SU-DHL-6 (cell line): Measurements from ENCODE around the gene HIPK3.

Source experiments
- H2AFZ ChIP-seq: fragments of 200-600 bp; sonication (generic); 2 replicates; pipeline ENCODE4 v1.6.1; 2014; ENCODE audit warnings: low read depth, mild to moderate bottlenecking, moderate library complexity, mixed read lengths, antibody characterized with exemption, low read length; ENCODE audit not compliant: severe bottlenecking
- H3F3A ChIP-seq: fragments of 200-600 bp; shearing (Covaris generic); 2 replicates; pipeline ENCODE4 v1.6.0; 2016; ENCODE audit warnings: antibody characterized with exemption, mild to moderate bottlenecking; ENCODE audit not compliant: insufficient read depth
- H3K27ac ChIP-seq: fragments of 200-600 bp; sonication (generic); 2 replicates; pipeline ENCODE4 v1.5.1; 2016; ENCODE audit warnings: low read depth, mild to moderate bottlenecking, low read length, moderate library complexity, mixed read lengths
- H3K27me3 ChIP-seq: fragments of 200-600 bp; sonication (generic), shearing (Covaris generic); 2 replicates; pipeline ENCODE4 v1.6.0; 2014; ENCODE audit warnings: mild to moderate bottlenecking, low read length
- H3K36me3 ChIP-seq: fragments of 200-600 bp; sonication (generic); 2 replicates; pipeline ENCODE4 v1.6.1; 2014; ENCODE audit warnings: mild to moderate bottlenecking, low read length, mixed read lengths
- H3K4me2 ChIP-seq: fragments of 300-600, 200-600 bp; shearing (Covaris generic), sonication (generic); 2 replicates; pipeline ENCODE4 v1.6.0; 2014; ENCODE audit warnings: low read length, low read depth, mild to moderate bottlenecking; ENCODE audit not compliant: poor library complexity, severe bottlenecking
- H3K4me3 ChIP-seq: fragments of 200-600 bp; sonication (generic); 2 replicates; pipeline ENCODE4 v1.5.1; 2014; ENCODE audit warnings: antibody characterized with exemption, low read length, mild to moderate bottlenecking, mixed read lengths; ENCODE audit not compliant: insufficient read depth, poor library complexity, severe bottlenecking
- H3K79me2 ChIP-seq: fragments of 200-600 bp; sonication (generic); 2 replicates; pipeline ENCODE4 v1.6.1; 2014; ENCODE audit warnings: mild to moderate bottlenecking, low read length, moderate library complexity; ENCODE audit not compliant: insufficient read depth
- H3K9ac ChIP-seq: fragments of 200-600 bp; sonication (generic); 2 replicates; pipeline ENCODE4 v1.7.0; 2014; ENCODE audit warnings: mild to moderate bottlenecking, low read length
- H3K9me2 ChIP-seq: fragments of 200-600 bp; sonication (generic); replicated peaks from 2 replicates; pipeline ENCODE4 v1.6.1; 2014; ENCODE audit warnings: low read length; ENCODE audit not compliant: insufficient read depth
- H3K9me3 ChIP-seq: fragments of 200-600 bp; sonication (generic); 2 replicates; pipeline ENCODE4 v1.6.1; 2014; ENCODE audit warnings: low read length, mixed read lengths; ENCODE audit not compliant: insufficient read depth
- H4K20me1 ChIP-seq: fragments of 200-600 bp; sonication (generic); 2 replicates; pipeline ENCODE4 v1.6.1; 2014; ENCODE audit warnings: low read depth, mild to moderate bottlenecking, antibody characterized with exemption, low read length, moderate library complexity, mixed read lengths
- CTCF ChIP-seq: fragments of 200-600 bp; sonication (generic); IDR thresholded peaks from one replicate; pipeline ENCODE4 v1.5.1; 2017; ENCODE audit warnings: antibody characterized with exemption, mild to moderate bottlenecking, low read length, moderate library complexity; ENCODE audit not compliant: insufficient read depth, poor library complexity, severe bottlenecking
- EZH2phosphoT487 ChIP-seq: fragments of 200-600 bp; sonication (generic), shearing (Covaris generic); conservative IDR thresholded peaks from 2 replicates; pipeline ENCODE4 v1.6.1; 2018; ENCODE audit warnings: mild to moderate bottlenecking, antibody characterized with exemption, low read length, moderate library complexity, mixed read lengths

HIPK3 gene

DNA sequence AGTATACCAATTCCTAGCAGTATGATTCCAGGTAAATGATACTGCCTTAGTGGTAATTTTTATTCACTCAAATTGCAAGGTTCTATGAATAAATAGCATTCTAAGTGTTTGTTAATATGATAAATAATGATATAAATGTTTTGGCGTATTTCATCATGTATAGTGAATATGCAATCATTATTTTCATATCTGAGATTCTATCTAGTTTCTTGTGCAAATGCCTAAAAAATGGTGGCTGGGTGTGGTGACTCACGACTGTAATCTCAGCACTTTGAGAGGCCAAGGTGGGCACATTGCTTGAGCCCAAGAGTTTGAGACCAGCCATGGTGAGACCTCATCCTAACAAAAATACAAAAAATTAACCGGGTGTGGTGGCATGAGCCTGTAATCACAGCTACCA is 13.9 kb downstream of the HIPK3 start:
- H4K20me1 ChIP-seq = no peaks in the 10 kb centered on the region

GRCh38 chr11:33272338-33273107 is 15.3 kb downstream of the HIPK3 start:
- Histone ChIP-seq H3K36me3 (no peaks in the 10 kb centered on the region), H3K4me2 (no peak overlapping the region), H3K9me3 (no peaks in the 10 kb centered on the region), H3K79me2 (no peaks in the 10 kb centered on the region), H2AFZ (no peak overlapping the region), H3K27ac (no peak overlapping the region), H3K9me2 (no peaks in the 10 kb centered on the region), H3K9ac (no peak overlapping the region), H3K4me3 (no peak overlapping the region), H3F3A (no peaks in the 10 kb centered on the region), H3K27me3 (no peaks in the 10 kb centered on the region), H4K20me1 (no peaks in the 10 kb centered on the region)
- TF ChIP-seq CTCF (no peak), EZH2phosphoT487 (no peak)

More for the DNA sequence above, 13.9 kb downstream of the HIPK3 start:
- H3K27me3 ChIP-seq = no peaks in the 10 kb centered on the region
- no peak overlapping the region for H3K27ac ChIP-seq
- H3K4me3 ChIP-seq = no peak overlapping the region
- no peak overlapping the region for H3K9ac ChIP-seq
- TF ChIP-seq EZH2phosphoT487 (no peak), CTCF (no peak)
- H2AFZ ChIP-seq = no peak overlapping the region
- H3K9me2 ChIP-seq = no peaks in the 10 kb centered on the region
- H3K36me3 ChIP-seq = no peaks in the 10 kb centered on the region
- no peaks in the 10 kb centered on the region for H3F3A ChIP-seq
- no peaks in the 10 kb centered on the region for H3K9me3 ChIP-seq
- H3K4me2 ChIP-seq = no peak overlapping the region
- H3K79me2 ChIP-seq = no peaks in the 10 kb centered on the region

DNA sequence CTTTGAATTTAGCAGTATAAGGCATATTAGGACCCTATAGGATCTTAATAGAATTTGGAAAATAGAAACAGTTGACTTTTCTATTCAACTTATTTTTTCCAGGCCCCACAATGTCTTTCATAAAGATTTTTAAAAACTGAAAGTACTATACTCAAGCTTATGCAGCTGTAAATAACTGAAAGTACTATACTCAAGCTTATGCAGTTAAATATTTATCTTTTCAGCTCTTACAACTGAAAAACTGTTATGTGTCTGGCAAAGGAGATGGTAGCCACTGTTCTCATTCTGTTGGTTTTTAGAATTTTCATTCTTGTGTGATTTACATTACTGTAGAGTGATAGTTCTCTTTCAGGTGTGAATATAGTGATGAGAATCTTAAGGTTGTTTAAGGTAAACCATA is 16.5 kb downstream of the HIPK3 start:
- no peak overlapping the region for H3K27ac ChIP-seq
- no peaks in the 10 kb centered on the region for H3K27me3 ChIP-seq
- H3K9me2 ChIP-seq = no peaks in the 10 kb centered on the region
- no peaks in the 10 kb centered on the region for H3F3A ChIP-seq
- H3K9me3 ChIP-seq = no peaks in the 10 kb centered on the region
- H3K4me3 ChIP-seq = no peak overlapping the region
- no peak overlapping the region for H2AFZ ChIP-seq
- no peaks in the 10 kb centered on the region for H3K36me3 ChIP-seq
- TF ChIP-seq CTCF (no peak), EZH2phosphoT487 (no peak)
- H3K9ac ChIP-seq = no peak overlapping the region
- no peaks in the 10 kb centered on the region for H3K79me2 ChIP-seq
- H4K20me1 ChIP-seq = no peaks in the 10 kb centered on the region
- no peak overlapping the region for H3K4me2 ChIP-seq
